HEK293 (cell line): ENCODE results near the gene CASKIN2.

Experiments
- CTCF ChIA-PET: fragments of 350-600 bp; formaldehyde crosslinking; extraction: SDS; loops from one replicate; lab custom pipeline; 2021; ENCODE audit warnings: antibody characterized with exemption; lab: Yijun Ruan, JAX
- POLR2A ChIA-PET: fragments of 300-600 bp; formaldehyde crosslinking; extraction: SDS; loops from one replicate; lab custom pipeline; 2020; ENCODE audit warnings: antibody characterized with exemption, inconsistent platforms; lab: Yijun Ruan, JAX
- H3K27ac ChIP-seq: fragments of 200-500 bp; sonication (Bioruptor generic); 2 replicates; pipeline ENCODE4 v1.5.1; 2014; ENCODE audit warnings: low read depth, low read length, control low read depth, inconsistent platforms; ENCODE audit errors: extremely low read depth
- H3K36me3 ChIP-seq, 2 experiments: fragments of 200-500 bp in 1 of 2; sonication (Bioruptor generic) in 1 of 2; 1 replicate in 1 of 2; 2 replicates in 1 of 2; pipeline ENCODE4 v1.5.1; 2014 to 2017; ENCODE audit warnings: inconsistent platforms in 2 of 2, low read length in 2 of 2; ENCODE audit not compliant: control insufficient read depth in 2 of 2, insufficient read depth in 1 of 2
- H3K4me1 ChIP-seq: fragments of 200-500 bp; sonication (Bioruptor generic); 2 replicates; pipeline ENCODE4 v1.5.1; 2014; ENCODE audit warnings: mild to moderate bottlenecking, low read length, inconsistent platforms; ENCODE audit not compliant: control insufficient read depth, insufficient read depth
- H3K4me3 ChIP-seq: 2 replicates; pipeline ENCODE4 v1.5.1; 2011; ENCODE audit warnings: low read depth, mild to moderate bottlenecking, control low read depth, low read length, moderate library complexity
- H3K9me3 ChIP-seq: fragments of 200-500 bp; sonication (Bioruptor generic); 2 replicates; pipeline ENCODE4 v1.5.1; 2014; ENCODE audit warnings: low read depth, low read length, inconsistent platforms; ENCODE audit not compliant: control insufficient read depth, insufficient read depth
- HOXC10 ChIP-seq: sonication (generic); formaldehyde crosslinking; IDR thresholded peaks from 2 replicates; pipeline ENCODE4 v1.8.1; 2023; ENCODE audit warnings: mild to moderate bottlenecking, missing genetic modification reagents
- IKZF3 ChIP-seq: fragments of 450-650 bp; IDR thresholded peaks from 2 replicates; pipeline ENCODE4 v1.5.0; 2018; ENCODE audit warnings: missing biosample characterization, mild to moderate bottlenecking, missing genetic modification characterization, moderate library complexity
- MEIS1 ChIP-seq: sonication (generic); formaldehyde crosslinking; IDR thresholded peaks from 2 replicates; pipeline ENCODE4 v1.8.1; 2022; ENCODE audit warnings: missing genetic modification reagents, mild to moderate bottlenecking, borderline replicate concordance
- MYNN ChIP-seq: fragments of 450-650 bp; formaldehyde crosslinking; IDR thresholded peaks from 2 replicates; pipeline ENCODE4 v1.5.1; 2016; ENCODE audit warnings: missing biosample characterization, missing genetic modification characterization, borderline replicate concordance
- PRDM1 ChIP-seq: fragments of 450-650 bp; formaldehyde crosslinking; IDR thresholded peaks from 2 replicates; pipeline ENCODE4; 2016; ENCODE audit warnings: missing biosample characterization, missing genetic modification characterization
- YY1 ChIP-seq: fragments of 450-650 bp; formaldehyde crosslinking; IDR thresholded peaks from 2 replicates; pipeline ENCODE4 v1.5.1; 2018; ENCODE audit warnings: missing biosample characterization, missing genetic modification characterization
- ZBTB17 ChIP-seq: fragments of 450-650 bp; formaldehyde crosslinking; IDR thresholded peaks from 2 replicates; pipeline ENCODE4 v1.5.1; 2016; ENCODE audit warnings: missing biosample characterization, missing genetic modification characterization
- ZNF324 ChIP-seq: fragments of 450-650 bp; formaldehyde crosslinking; IDR thresholded peaks from 2 replicates; pipeline ENCODE4 v1.5.1; 2016; ENCODE audit warnings: missing biosample characterization, missing genetic modification characterization
- ZNF354C ChIP-seq: fragments of 450-650 bp; formaldehyde crosslinking; IDR thresholded peaks from 2 replicates; pipeline ENCODE4 v1.5.1; 2016; ENCODE audit warnings: missing biosample characterization, missing genetic modification characterization, low read depth, borderline replicate concordance
- ZNF426 ChIP-seq: fragments of 450-650 bp; formaldehyde crosslinking; IDR thresholded peaks from 2 replicates; pipeline ENCODE4 v1.5.1; 2017; ENCODE audit warnings: missing biosample characterization, missing genetic modification characterization, mild to moderate bottlenecking, inconsistent platforms, moderate library complexity
- ZNF510 ChIP-seq: fragments of 450-650 bp; formaldehyde crosslinking; IDR thresholded peaks from 2 replicates; pipeline ENCODE4 v1.5.1; 2018; ENCODE audit warnings: mild to moderate bottlenecking, missing genetic modification characterization, missing biosample characterization; ENCODE audit not compliant: insufficient replicate concordance
- ZNF548 ChIP-seq: fragments of 450-650 bp; formaldehyde crosslinking; IDR thresholded peaks from 2 replicates; pipeline ENCODE4 v1.5.1; 2016; ENCODE audit warnings: missing biosample characterization, missing genetic modification characterization
- ZNF623 ChIP-seq: fragments of 450-650 bp; formaldehyde crosslinking; IDR thresholded peaks from 2 replicates; pipeline ENCODE4 v1.5.1; 2016; ENCODE audit warnings: missing biosample characterization, missing genetic modification characterization
- ZNF677 ChIP-seq: fragments of 450-650 bp; IDR thresholded peaks from 2 replicates; pipeline ENCODE4 v1.5.0; 2018; ENCODE audit warnings: missing biosample characterization, mild to moderate bottlenecking, missing genetic modification characterization, moderate library complexity
- ZNF768 ChIP-seq: fragments of 450-650 bp; formaldehyde crosslinking; IDR thresholded peaks from 2 replicates; pipeline ENCODE4 v1.5.1; 2018; ENCODE audit warnings: missing biosample characterization, mild to moderate bottlenecking, missing genetic modification characterization
- ZNF785 ChIP-seq: fragments of 450-650 bp; formaldehyde crosslinking; IDR thresholded peaks from 2 replicates; pipeline ENCODE4 v1.5.1; 2016; ENCODE audit warnings: missing biosample characterization, missing genetic modification characterization
- ZNF791 ChIP-seq: fragments of 450-650 bp; formaldehyde crosslinking; IDR thresholded peaks from 2 replicates; pipeline ENCODE4 v1.5.1; 2016; ENCODE audit warnings: missing biosample characterization, missing genetic modification characterization
- TF ChIP-seq, protein P1 (sequence below): fragments of 450-650 bp; formaldehyde crosslinking; IDR thresholded peaks from 2 replicates; pipeline ENCODE4 v1.5.1; 2016; ENCODE audit warnings: missing biosample characterization, missing genetic modification characterization
- TF ChIP-seq, protein P2 (sequence below): fragments of 450-650 bp; formaldehyde crosslinking; IDR thresholded peaks from 2 replicates; pipeline ENCODE4 v1.5.1; 2016; ENCODE audit warnings: missing biosample characterization, missing genetic modification characterization
- TF ChIP-seq, protein P3 (sequence below): fragments of 450-650 bp; formaldehyde crosslinking; IDR thresholded peaks from 2 replicates; pipeline ENCODE4 v1.5.1; 2016; ENCODE audit warnings: missing biosample characterization, missing genetic modification characterization
- TF ChIP-seq, protein P4 (sequence below): fragments of 450-650 bp; formaldehyde crosslinking; IDR thresholded peaks from 2 replicates; pipeline ENCODE4 v1.5.1; 2016; ENCODE audit warnings: missing biosample characterization, missing genetic modification characterization, low read depth
- TF ChIP-seq, protein P5 (sequence below): sonication (generic); formaldehyde crosslinking; IDR thresholded peaks from 2 replicates; pipeline ENCODE4 v1.8.1; 2022; ENCODE audit warnings: mild to moderate bottlenecking, moderate library complexity, missing genetic modification reagents
- TF ChIP-seq, protein P6 (sequence below): fragments of 450-650 bp; formaldehyde crosslinking; IDR thresholded peaks from 2 replicates; pipeline ENCODE4 v1.5.1; 2016; ENCODE audit warnings: missing biosample characterization, missing genetic modification characterization

Gene CASKIN2

DNA sequence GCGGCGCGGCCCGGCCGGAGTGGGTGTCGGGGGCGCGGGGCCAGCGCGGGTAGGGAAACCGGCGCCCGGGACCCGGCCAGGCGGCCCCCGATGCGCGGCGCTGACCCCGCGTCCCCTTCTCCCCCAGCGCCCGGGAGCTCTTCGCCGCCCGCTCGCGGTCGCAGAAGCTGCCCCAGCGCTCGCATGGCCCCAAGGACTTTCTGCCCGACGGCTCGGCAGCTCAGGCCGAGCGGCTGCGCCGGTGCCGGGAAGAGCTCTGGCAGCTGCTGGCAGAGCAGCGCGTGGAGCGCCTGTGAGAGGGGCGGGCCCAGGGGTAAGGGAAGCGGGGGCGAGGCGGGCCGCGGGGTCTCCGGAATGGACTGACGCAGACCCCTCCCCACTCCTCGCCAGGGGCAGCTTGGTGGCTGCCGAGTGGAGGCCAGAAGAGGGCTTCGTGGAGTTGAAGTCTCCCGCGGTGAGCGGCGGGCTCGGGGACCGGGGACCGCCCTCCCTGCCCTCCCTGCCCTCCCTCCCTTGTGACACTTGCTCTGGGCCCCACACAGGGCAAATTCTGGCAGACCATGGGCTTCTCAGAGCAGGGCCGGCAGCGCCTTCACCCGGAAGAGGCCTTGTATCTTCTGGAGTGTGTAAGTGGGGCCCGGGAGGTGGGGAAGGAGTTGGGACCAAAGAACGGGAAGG lies 1.4 kb upstream of the CASKIN2 start (continued):
- TF ChIP-seq, protein P1, sequence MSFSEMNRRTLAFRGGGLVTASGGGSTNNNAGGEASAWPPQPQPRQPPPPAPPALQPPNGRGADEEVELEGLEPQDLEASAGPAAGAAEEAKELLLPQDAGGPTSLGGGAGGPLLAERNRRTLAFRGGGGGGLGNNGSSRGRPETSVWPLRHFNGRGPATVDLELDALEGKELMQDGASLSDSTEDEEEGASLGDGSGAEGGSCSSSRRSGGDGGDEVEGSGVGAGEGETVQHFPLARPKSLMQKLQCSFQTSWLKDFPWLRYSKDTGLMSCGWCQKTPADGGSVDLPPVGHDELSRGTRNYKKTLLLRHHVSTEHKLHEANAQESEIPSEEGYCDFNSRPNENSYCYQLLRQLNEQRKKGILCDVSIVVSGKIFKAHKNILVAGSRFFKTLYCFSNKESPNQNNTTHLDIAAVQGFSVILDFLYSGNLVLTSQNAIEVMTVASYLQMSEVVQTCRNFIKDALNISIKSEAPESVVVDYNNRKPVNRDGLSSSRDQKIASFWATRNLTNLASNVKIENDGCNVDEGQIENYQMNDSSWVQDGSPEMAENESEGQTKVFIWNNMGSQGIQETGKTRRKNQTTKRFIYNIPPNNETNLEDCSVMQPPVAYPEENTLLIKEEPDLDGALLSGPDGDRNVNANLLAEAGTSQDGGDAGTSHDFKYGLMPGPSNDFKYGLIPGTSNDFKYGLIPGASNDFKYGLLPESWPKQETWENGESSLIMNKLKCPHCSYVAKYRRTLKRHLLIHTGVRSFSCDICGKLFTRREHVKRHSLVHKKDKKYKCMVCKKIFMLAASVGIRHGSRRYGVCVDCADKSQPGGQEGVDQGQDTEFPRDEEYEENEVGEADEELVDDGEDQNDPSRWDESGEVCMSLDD = no peak

DNA sequence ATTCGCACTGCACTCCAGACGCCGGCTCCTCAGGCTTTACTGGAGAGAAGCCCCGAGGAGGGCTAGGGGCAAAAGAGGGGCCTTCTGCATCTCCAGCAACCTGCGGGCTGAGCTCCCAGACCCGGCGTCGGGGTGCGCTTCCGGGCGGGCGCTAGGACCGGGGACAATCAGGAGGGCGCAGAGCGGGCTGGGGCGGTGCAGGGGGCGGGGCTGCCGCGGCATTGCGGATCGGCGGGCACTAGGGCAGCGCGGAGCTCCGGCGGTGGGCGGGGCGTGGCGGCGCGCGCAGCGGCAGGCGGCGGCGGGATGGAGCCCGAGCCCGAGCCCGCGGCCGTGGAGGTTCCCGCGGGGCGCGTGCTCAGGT lies 900 bp upstream of the CASKIN2 start, which contains the start of gene TSEN54:
TSEN54 (plus strand) TSS at position 274 of the 364 bp plus-strand sequence; CDS start at position 307, 33 bp downstream.
- H3K27ac ChIP-seq = peak within 1 kb of the TSS; percentile 71; the same call in 1 of the 2 replicates
- H3K9me3 ChIP-seq = no peaks in the 10 kb centered on the region
- peak within 1 kb of the TSS; percentile 87 for H3K4me3 ChIP-seq
- POLR2A ChIA-PET = interaction anchor here (0.6 to 1.7 kb wide), 17 partner anchors 8 to 643 kb away, joined by 3 to 35 read pairs (median 4); partner anchors contain the start of genes FDXR, GGA3, LLGL2 and MRPS7
- CTCF ChIA-PET = interaction anchor here (0.6 to 3.3 kb wide), 32 partner anchors 8 to 276 kb away, joined by 3 to 20 read pairs (median 4); partner anchors contain the start of genes LLGL2, MIF4GD, SMIM5 and TMEM94
- peaks cover 22 to 51% of the 10 kb centered on the region in 2 experiments; a peak in 2 of 3 replicates for H3K36me3 ChIP-seq
- no peaks in the 10 kb centered on the region for H3K4me1 ChIP-seq
- peak; percentile 56; the same call in 1 of the 2 replicates for TF ChIP-seq IKZF3
- no peak for TF ChIP-seq PRDM1
- no peak; the same call in 1 of the 2 replicates for TF ChIP-seq HOXC10 (CRISPR knock-in tag)
- no peak for TF ChIP-seq MYNN
- no peak for TF ChIP-seq ZNF426
- no peak for TF ChIP-seq ZNF791 (tag by site-specific recombination)
- TF ChIP-seq, protein P2, sequence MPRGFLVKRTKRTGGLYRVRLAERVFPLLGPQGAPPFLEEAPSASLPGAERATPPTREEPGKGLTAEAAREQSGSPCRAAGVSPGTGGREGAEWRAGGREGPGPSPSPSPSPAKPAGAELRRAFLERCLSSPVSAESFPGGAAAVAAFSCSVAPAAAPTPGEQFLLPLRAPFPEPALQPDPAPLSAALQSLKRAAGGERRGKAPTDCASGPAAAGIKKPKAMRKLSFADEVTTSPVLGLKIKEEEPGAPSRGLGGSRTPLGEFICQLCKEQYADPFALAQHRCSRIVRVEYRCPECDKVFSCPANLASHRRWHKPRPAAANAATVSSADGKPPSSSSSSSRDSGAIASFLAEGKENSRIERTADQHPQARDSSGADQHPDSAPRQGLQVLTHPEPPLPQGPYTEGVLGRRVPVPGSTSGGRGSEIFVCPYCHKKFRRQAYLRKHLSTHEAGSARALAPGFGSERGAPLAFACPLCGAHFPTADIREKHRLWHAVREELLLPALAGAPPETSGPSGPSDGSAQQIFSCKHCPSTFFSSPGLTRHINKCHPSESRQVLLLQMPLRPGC (tag by site-specific recombination) = no peak; the same call in 1 of the 2 replicates
- TF ChIP-seq ZBTB17 = peak; percentile 45
- TF ChIP-seq YY1 (tag by site-specific recombination) = 0 out of 2 replicates have a peak, but pooled peaks have one; percentile 22
- peak; percentile 64; the same call in 1 of the 2 replicates for TF ChIP-seq ZNF677
- TF ChIP-seq, protein P3, sequence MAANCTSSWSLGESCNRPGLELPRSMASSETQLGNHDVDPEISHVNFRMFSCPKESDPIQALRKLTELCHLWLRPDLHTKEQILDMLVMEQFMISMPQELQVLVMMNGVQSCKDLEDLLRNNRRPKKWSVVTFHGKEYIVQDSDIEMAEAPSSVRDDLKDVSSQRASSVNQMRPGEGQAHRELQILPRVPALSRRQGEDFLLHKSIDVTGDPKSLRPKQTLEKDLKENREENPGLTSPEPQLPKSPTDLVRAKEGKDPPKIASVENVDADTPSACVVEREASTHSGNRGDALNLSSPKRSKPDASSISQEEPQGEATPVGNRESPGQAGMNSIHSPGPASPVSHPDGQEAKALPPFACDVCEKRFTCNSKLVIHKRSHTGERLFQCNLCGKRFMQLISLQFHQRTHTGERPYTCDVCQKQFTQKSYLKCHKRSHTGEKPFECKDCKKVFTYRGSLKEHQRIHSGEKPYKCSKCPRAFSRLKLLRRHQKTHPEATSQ (tag by site-specific recombination) = no peak
- no peak for TF ChIP-seq ZNF623 (tag by site-specific recombination)
- no peak for TF ChIP-seq ZNF510 (tag by site-specific recombination)
- no peak for TF ChIP-seq ZNF548 (tag by site-specific recombination)
- TF ChIP-seq, protein P4, sequence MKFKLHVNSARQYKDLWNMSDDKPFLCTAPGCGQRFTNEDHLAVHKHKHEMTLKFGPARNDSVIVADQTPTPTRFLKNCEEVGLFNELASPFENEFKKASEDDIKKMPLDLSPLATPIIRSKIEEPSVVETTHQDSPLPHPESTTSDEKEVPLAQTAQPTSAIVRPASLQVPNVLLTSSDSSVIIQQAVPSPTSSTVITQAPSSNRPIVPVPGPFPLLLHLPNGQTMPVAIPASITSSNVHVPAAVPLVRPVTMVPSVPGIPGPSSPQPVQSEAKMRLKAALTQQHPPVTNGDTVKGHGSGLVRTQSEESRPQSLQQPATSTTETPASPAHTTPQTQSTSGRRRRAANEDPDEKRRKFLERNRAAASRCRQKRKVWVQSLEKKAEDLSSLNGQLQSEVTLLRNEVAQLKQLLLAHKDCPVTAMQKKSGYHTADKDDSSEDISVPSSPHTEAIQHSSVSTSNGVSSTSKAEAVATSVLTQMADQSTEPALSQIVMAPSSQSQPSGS (tag by site-specific recombination) = no peak
- no peak for TF ChIP-seq ZNF785 (tag by site-specific recombination)
- TF ChIP-seq ZNF324 = 0 out of 2 replicates have a peak, but pooled peaks have one; percentile 25
- TF ChIP-seq, protein P5, sequence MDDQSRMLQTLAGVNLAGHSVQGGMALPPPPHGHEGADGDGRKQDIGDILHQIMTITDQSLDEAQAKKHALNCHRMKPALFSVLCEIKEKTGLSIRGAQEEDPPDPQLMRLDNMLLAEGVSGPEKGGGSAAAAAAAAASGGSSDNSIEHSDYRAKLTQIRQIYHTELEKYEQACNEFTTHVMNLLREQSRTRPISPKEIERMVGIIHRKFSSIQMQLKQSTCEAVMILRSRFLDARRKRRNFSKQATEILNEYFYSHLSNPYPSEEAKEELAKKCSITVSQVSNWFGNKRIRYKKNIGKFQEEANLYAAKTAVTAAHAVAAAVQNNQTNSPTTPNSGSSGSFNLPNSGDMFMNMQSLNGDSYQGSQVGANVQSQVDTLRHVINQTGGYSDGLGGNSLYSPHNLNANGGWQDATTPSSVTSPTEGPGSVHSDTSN (CRISPR knock-in tag) = peak; percentile 56; the same call in 1 of the 2 replicates
- no peak for TF ChIP-seq MEIS1 (CRISPR knock-in tag)
- TF ChIP-seq, protein P6, sequence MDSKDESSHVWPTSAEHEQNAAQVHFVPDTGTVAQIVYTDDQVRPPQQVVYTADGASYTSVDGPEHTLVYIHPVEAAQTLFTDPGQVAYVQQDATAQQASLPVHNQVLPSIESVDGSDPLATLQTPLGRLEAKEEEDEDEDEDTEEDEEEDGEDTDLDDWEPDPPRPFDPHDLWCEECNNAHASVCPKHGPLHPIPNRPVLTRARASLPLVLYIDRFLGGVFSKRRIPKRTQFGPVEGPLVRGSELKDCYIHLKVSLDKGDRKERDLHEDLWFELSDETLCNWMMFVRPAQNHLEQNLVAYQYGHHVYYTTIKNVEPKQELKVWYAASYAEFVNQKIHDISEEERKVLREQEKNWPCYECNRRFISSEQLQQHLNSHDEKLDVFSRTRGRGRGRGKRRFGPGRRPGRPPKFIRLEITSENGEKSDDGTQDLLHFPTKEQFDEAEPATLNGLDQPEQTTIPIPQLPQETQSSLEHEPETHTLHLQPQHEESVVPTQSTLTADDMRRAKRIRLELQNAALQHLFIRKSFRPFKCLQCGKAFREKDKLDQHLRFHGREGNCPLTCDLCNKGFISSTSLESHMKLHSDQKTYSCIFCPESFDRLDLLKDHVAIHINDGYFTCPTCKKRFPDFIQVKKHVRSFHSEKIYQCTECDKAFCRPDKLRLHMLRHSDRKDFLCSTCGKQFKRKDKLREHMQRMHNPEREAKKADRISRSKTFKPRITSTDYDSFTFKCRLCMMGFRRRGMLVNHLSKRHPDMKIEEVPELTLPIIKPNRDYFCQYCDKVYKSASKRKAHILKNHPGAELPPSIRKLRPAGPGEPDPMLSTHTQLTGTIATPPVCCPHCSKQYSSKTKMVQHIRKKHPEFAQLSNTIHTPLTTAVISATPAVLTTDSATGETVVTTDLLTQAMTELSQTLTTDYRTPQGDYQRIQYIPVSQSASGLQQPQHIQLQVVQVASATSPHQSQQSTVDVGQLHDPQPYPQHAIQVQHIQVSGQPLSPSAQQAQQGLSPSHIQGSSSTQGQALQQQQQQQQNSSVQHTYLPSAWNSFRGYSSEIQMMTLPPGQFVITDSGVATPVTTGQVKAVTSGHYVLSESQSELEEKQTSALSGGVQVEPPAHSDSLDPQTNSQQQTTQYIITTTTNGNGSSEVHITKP (tag by site-specific recombination) = peak; percentile 92
- TF ChIP-seq ZNF354C (tag by site-specific recombination) = no peak
- TF ChIP-seq ZNF768 (tag by site-specific recombination) = no peak
